MCF 10A (cell line): Measurements from ENCODE around the gene HMGN4. TPM values are rescaled to one million over a fixed set of nuclear protein-coding genes. Genes with fewer than 3 reads are reported as not detected.

Experiments used
- BruUV-seq: library from RNA; stranded (reverse); fragments of 400-500 nt; replicated peaks from 2 replicates; lab custom pipeline; 2021; lab: Mats Ljungman, UMichigan
- CTCF ChIA-PET: fragments of 300-600 bp; sonication (Branson Sonifier 250); formaldehyde crosslinking; extraction: SDS; loops from one replicate; lab custom pipeline; 2021; ENCODE audit warnings: antibody characterized with exemption, inconsistent platforms; lab: Yijun Ruan, JAX
- POLR2A ChIA-PET: fragments of 300-600, 350-650 bp; sonication (Branson Sonifier 250); formaldehyde crosslinking; extraction: SDS; loops from one replicate; lab custom pipeline; 2020; ENCODE audit warnings: antibody characterized with exemption, inconsistent platforms; lab: Yijun Ruan, JAX
- DNase-seq: peaks from one replicate; pipeline ENCODE4 v3.0.0-alpha.2; 2018; ENCODE audit not compliant: unreplicated experiment
- H3K27ac Mint-ChIP-seq: one replicate; pipeline ENCODE4 v1.8.0; 2022; ENCODE audit warnings: mild to moderate bottlenecking, low read depth, mixed read lengths; ENCODE audit not compliant: unreplicated experiment
- H3K27me3 Mint-ChIP-seq: one replicate; pipeline ENCODE4 v1.8.0; 2022; ENCODE audit warnings: mixed read lengths; ENCODE audit not compliant: insufficient read depth, unreplicated experiment
- H3K36me3 Mint-ChIP-seq: one replicate; pipeline ENCODE4 v1.8.0; 2022; ENCODE audit warnings: mild to moderate bottlenecking, moderate library complexity, mixed read lengths; ENCODE audit not compliant: insufficient read depth, unreplicated experiment
- H3K4me1 Mint-ChIP-seq: one replicate; pipeline ENCODE4 v1.8.0; 2022; ENCODE audit warnings: mixed read lengths; ENCODE audit not compliant: insufficient read depth, unreplicated experiment
- H3K4me3 Mint-ChIP-seq: one replicate; pipeline ENCODE4 v1.8.0; 2022; ENCODE audit warnings: mild to moderate bottlenecking, moderate library complexity, mixed read lengths; ENCODE audit not compliant: unreplicated experiment
- H3K9me3 Mint-ChIP-seq: one replicate; pipeline ENCODE4 v1.8.0; 2022; ENCODE audit warnings: mixed read lengths; ENCODE audit not compliant: unreplicated experiment
- CTCF ChIP-seq: fragments of 200-600 bp; IDR thresholded peaks from one replicate; pipeline ENCODE4 v1.8.0; 2022; ENCODE audit warnings: antibody characterized with exemption, mild to moderate bottlenecking; ENCODE audit not compliant: unreplicated experiment
- intact Hi-C: fragments of 100-400 bp; cut with micrococcal nuclease; formaldehyde crosslinking; loops from 2 replicates; pipeline ENCODE4 v1.14.1; 2022
- total RNA-seq: library from RNA; stranded (reverse); gene quantifications from 2 replicates; pipeline ENCODE4 v1.2.3, GENCODE V29; 2022

Gene HMGN4
- total RNA-seq, 1 experiment from 2014 or later, result 71.7 TPM

GRCh38 chr6:26536571-26537159 is 1.5 kb upstream of the HMGN4 start:
- H3K27me3 Mint-ChIP-seq, result no peaks in the 10 kb centered on the region
- intact Hi-C loops, result loop anchor here (1.0 to 10.0 kb wide), 6 partner anchors 15 to 362 kb away; partner anchors contain the start of gene BTN3A3
- BruUV-seq, result no TSS peak
- DNase-seq, result peak; percentile 44
- CTCF ChIA-PET, result interaction anchor here (0.6 to 0.7 kb wide), 7 partner anchors 20 to 1079 kb away, joined by 3 to 5 read pairs (median 3); no protein-coding TSS in a partner anchor
- peak overlapping the region; percentile 98 for H3K27ac Mint-ChIP-seq
- no peak for TF ChIP-seq CTCF
- peaks cover 47% of the 10 kb centered on the region for H3K36me3 Mint-ChIP-seq
- POLR2A ChIA-PET, result interaction anchor here (0.6 to 5.0 kb wide), 21 partner anchors 9 to 613 kb away, joined by 3 to 76 read pairs (median 6); partner anchors contain the start of genes ABT1 and BTN2A2
- H3K4me3 Mint-ChIP-seq, result peak overlapping the region; percentile 84
- H3K4me1 Mint-ChIP-seq, result peaks cover 32% of the 10 kb centered on the region
- H3K9me3 Mint-ChIP-seq, result no peaks in the 10 kb centered on the region

- peak; percentile 95 for DNase-seq
- BruUV-seq, result no TSS peak
- peaks cover 27% of the 10 kb centered on the region for H3K4me1 Mint-ChIP-seq
These were observed 863 bp upstream of the HMGN4 start for GRCh38 chr6:26537160-26537845.

GRCh38 chr6:26538572-26538902 is 371 bp downstream of the HMGN4 start:
- CTCF ChIA-PET, result interaction anchor here (0.6 to 1.8 kb wide), 5 partner anchors 14 to 230 kb away, joined by 4 to 6 read pairs (median 4); no protein-coding TSS in a partner anchor
- peak overlapping the region; percentile 98 for H3K27ac Mint-ChIP-seq
- POLR2A ChIA-PET, result interaction anchor here (0.6 to 5.0 kb wide), 26 partner anchors 10 to 1599 kb away, joined by 3 to 76 read pairs (median 6); partner anchors contain the start of genes ABT1 and BTN2A2
- TSS peak; percentile 40 for BruUV-seq
- H3K4me3 Mint-ChIP-seq, result peak overlapping the region; percentile 84
- no peaks in the 10 kb centered on the region for H3K27me3 Mint-ChIP-seq
- peaks cover 50% of the 10 kb centered on the region for H3K36me3 Mint-ChIP-seq
- peaks cover 21% of the 10 kb centered on the region for H3K4me1 Mint-ChIP-seq
- H3K9me3 Mint-ChIP-seq, result no peaks in the 10 kb centered on the region
- TF ChIP-seq CTCF, result no peak
- no peak for DNase-seq
- intact Hi-C loops, result loop anchor here (1.0 to 10.0 kb wide), 5 partner anchors 15 to 364 kb away; no protein-coding TSS in a partner anchor

More at GRCh38 chr6:26537160-26537845, 863 bp upstream of the HMGN4 start:
- Mint-ChIP-seq H3K9me3 (no peaks in the 10 kb centered on the region), H3K4me3 (peak overlapping the region; percentile 84), H3K27ac (peak overlapping the region; percentile 98), H3K27me3 (no peaks in the 10 kb centered on the region), H3K36me3 (peaks cover 51% of the 10 kb centered on the region)
- no peak for TF ChIP-seq CTCF
- intact Hi-C loops, result loop anchor here (1.0 to 10.0 kb wide), 6 partner anchors 16 to 363 kb away; partner anchors contain the start of gene BTN3A3
- POLR2A ChIA-PET, result interaction anchor here (0.6 to 5.0 kb wide), 38 partner anchors 9 to 1280 kb away, joined by 3 to 76 read pairs (median 6); partner anchors contain the start of genes ABT1 and BTN2A2
- CTCF ChIA-PET, result interaction anchor here (0.5 to 1.8 kb wide), 7 partner anchors 16 to 890 kb away, joined by 3 to 6 read pairs (median 4); no protein-coding TSS in a partner anchor
